H9 (cell line): Measurements from ENCODE around the gene GNB1L. TPM values are rescaled to one million over a fixed set of nuclear protein-coding genes. Genes with fewer than 3 reads are reported as not detected.

Source experiments
- DNase-seq: peaks from one replicate; pipeline ENCODE4 v3.0.0-alpha.2; 2017
- H2AFZ ChIP-seq: one replicate; pipeline ENCODE4 v1.6.1; 2013; ENCODE audit warnings: mild to moderate bottlenecking, low read length, control low read depth, moderate library complexity
- H2AK5ac ChIP-seq: 2 replicates; pipeline ENCODE4 v1.6.1; 2013; ENCODE audit warnings: low read length, control low read depth, mixed read lengths; ENCODE audit not compliant: insufficient read length
- H2BK120ac ChIP-seq: one replicate; pipeline ENCODE4 v1.6.1; 2013; ENCODE audit warnings: low read depth, mild to moderate bottlenecking, low read length, control low read depth, inconsistent platforms; ENCODE audit not compliant: poor library complexity, severe bottlenecking
- H2BK12ac ChIP-seq: 2 replicates; pipeline ENCODE4 v1.6.1; 2013; ENCODE audit warnings: low read length, control low read depth, mixed read lengths, low read depth; ENCODE audit not compliant: insufficient read length
- H2BK15ac ChIP-seq: 2 replicates; pipeline ENCODE4 v1.6.1; 2013; ENCODE audit warnings: low read depth, low read length, control low read depth
- H2BK20ac ChIP-seq: one replicate; pipeline ENCODE4 v1.6.1; 2013; ENCODE audit warnings: low read depth, mild to moderate bottlenecking, low read length, control low read depth, inconsistent platforms; ENCODE audit not compliant: poor library complexity, severe bottlenecking
- H2BK5ac ChIP-seq: 2 replicates; pipeline ENCODE4 v1.6.1; 2013; ENCODE audit warnings: low read length, control low read depth, mixed read lengths; ENCODE audit not compliant: insufficient read length
- H3K14ac ChIP-seq: 2 replicates; pipeline ENCODE4 v1.6.1; 2013; ENCODE audit warnings: low read length, control low read depth; ENCODE audit not compliant: insufficient read depth
- H3K18ac ChIP-seq: 2 replicates; pipeline ENCODE4 v1.6.1; 2013; ENCODE audit warnings: low read depth, mild to moderate bottlenecking, mixed read lengths, low read length, control low read depth; ENCODE audit not compliant: insufficient read length
- H3K23ac ChIP-seq: 2 replicates; pipeline ENCODE4 v1.6.1; 2013; ENCODE audit warnings: low read length, control low read depth, mixed read lengths, low read depth; ENCODE audit not compliant: insufficient read length
- H3K23me2 ChIP-seq: 2 replicates; pipeline ENCODE4 v1.6.1; 2013; ENCODE audit warnings: low read depth, mild to moderate bottlenecking, mixed read lengths, low read length, control low read depth; ENCODE audit not compliant: insufficient read length, poor library complexity, severe bottlenecking
- H3K27ac ChIP-seq: 2 replicates; pipeline ENCODE4 v1.5.1; 2013; ENCODE audit warnings: low read length, control low read depth, mixed read lengths, low read depth; ENCODE audit not compliant: insufficient read length
- H3K27me3 ChIP-seq: 2 replicates; pipeline ENCODE4 v1.6.1; 2013; ENCODE audit warnings: low read length, control low read depth, inconsistent platforms; ENCODE audit not compliant: insufficient read depth
- H3K4ac ChIP-seq: 2 replicates; pipeline ENCODE4 v1.6.1; 2013; ENCODE audit warnings: low read depth, mild to moderate bottlenecking, control low read depth, inconsistent platforms, low read length, moderate library complexity
- H3K4me1 ChIP-seq: 2 replicates; pipeline ENCODE4 v1.6.1; 2013; ENCODE audit warnings: low read length, control low read depth, inconsistent platforms; ENCODE audit not compliant: insufficient read depth
- H3K4me2 ChIP-seq: 2 replicates; pipeline ENCODE4 v1.6.1; 2013; ENCODE audit warnings: low read length, control low read depth, mixed read lengths; ENCODE audit not compliant: insufficient read length, insufficient read depth
- H3K56ac ChIP-seq: 2 replicates; pipeline ENCODE4 v1.6.1; 2013; ENCODE audit warnings: low read depth, mild to moderate bottlenecking, mixed read lengths, low read length, control low read depth; ENCODE audit not compliant: insufficient read length
- H3K79me1 ChIP-seq: 2 replicates; pipeline ENCODE4 v1.6.1; 2013; ENCODE audit warnings: low read depth, mild to moderate bottlenecking, moderate library complexity, low read length, control low read depth, inconsistent platforms; ENCODE audit not compliant: insufficient read depth, poor library complexity, severe bottlenecking
- H3K79me2 ChIP-seq: 2 replicates; pipeline ENCODE4 v1.6.1; 2013; ENCODE audit warnings: low read length, control low read depth, inconsistent platforms; ENCODE audit not compliant: insufficient read depth
- H3K9ac ChIP-seq: 2 replicates; pipeline ENCODE4 v1.6.1; 2013; ENCODE audit warnings: low read length, control low read depth, mixed read lengths; ENCODE audit not compliant: insufficient read length; ENCODE audit errors: extremely low read depth
- H3K9me3 ChIP-seq: one replicate; pipeline ENCODE4 v1.6.1; 2013; ENCODE audit warnings: low read depth, low read length, inconsistent platforms; ENCODE audit not compliant: control insufficient read depth
- H3T11ph ChIP-seq: one replicate; pipeline ENCODE4 v1.6.1; 2013; ENCODE audit warnings: mild to moderate bottlenecking, low read length, control low read depth, inconsistent platforms
- H4K20me1 ChIP-seq: one replicate; pipeline ENCODE4 v1.6.1; 2013; ENCODE audit not compliant: control insufficient read depth, insufficient read length, insufficient read depth
- H4K5ac ChIP-seq: 2 replicates; pipeline ENCODE4 v1.6.1; 2013; ENCODE audit warnings: low read depth, mild to moderate bottlenecking, mixed read lengths, low read length, control low read depth; ENCODE audit not compliant: insufficient read length
- H4K8ac ChIP-seq: replicated peaks from 2 replicates; pipeline ENCODE4 v1.6.1; 2013; ENCODE audit warnings: low read length, control low read depth, mixed read lengths, low read depth; ENCODE audit not compliant: insufficient read length
- H4K91ac ChIP-seq: 2 replicates; pipeline ENCODE4 v1.6.1; 2013; ENCODE audit warnings: low read depth, mild to moderate bottlenecking, moderate library complexity, mixed read lengths, low read length, control low read depth; ENCODE audit not compliant: insufficient read length
- H3K27ac Mint-ChIP-seq, 3 experiments: 2 replicates in 2 of 3; 3 replicates in 1 of 3; pipeline ENCODE4 v1.8.0; 2020 to 2021; ENCODE audit warnings: mixed read lengths in 3 of 3, mild to moderate bottlenecking in 1 of 3, moderate library complexity in 1 of 3
- H3K27me3 Mint-ChIP-seq: 2 replicates; pipeline ENCODE4 v1.8.0; 2021; ENCODE audit warnings: low read depth, mild to moderate bottlenecking, moderate library complexity, mixed read lengths
- H3K36me3 Mint-ChIP-seq, 3 experiments: 2 replicates in 2 of 3; 3 replicates in 1 of 3; pipeline ENCODE4 v1.8.0; 2020 to 2021; ENCODE audit warnings: low read depth in 3 of 3, mixed read lengths in 3 of 3; ENCODE audit not compliant: insufficient read depth in 1 of 3
- H3K4me1 Mint-ChIP-seq, 2 experiments: 2 replicates each; pipeline ENCODE4 v1.8.0; 2020; ENCODE audit warnings: mixed read lengths in 2 of 2
- H3K4me3 Mint-ChIP-seq, 2 experiments: 2 replicates in 1 of 2; 3 replicates in 1 of 2; pipeline ENCODE4 v1.8.0; 2020 to 2021; ENCODE audit warnings: mild to moderate bottlenecking in 2 of 2, mixed read lengths in 2 of 2, moderate library complexity in 1 of 2
- H3K9me3 Mint-ChIP-seq, 2 experiments: 2 replicates in 1 of 2; 3 replicates in 1 of 2; pipeline ENCODE4 v1.8.0; 2020; ENCODE audit warnings: mild to moderate bottlenecking in 2 of 2, mixed read lengths in 2 of 2, moderate library complexity in 1 of 2
- CTCF ChIP-seq: fragments of 200-600 bp; sonication (generic); conservative IDR thresholded peaks from 3 replicates; pipeline ENCODE4 v1.8.0; 2021; ENCODE audit warnings: antibody characterized with exemption, mild to moderate bottlenecking
- WGBS: extraction: QIAGEN DNeasy Blood & Tissue Kit; methylation state at CpG from one replicate; pipeline ENCODE4 v1.1.7; 2013; ENCODE audit warnings: missing lambda C conversion rate, low lambda C conversion rate, mixed read lengths; ENCODE audit not compliant: insufficient read length; ENCODE audit errors: extremely low coverage; 5-methylcytosine and 5-hydroxymethylcytosine counted together
- total RNA-seq: library from RNA; stranded (reverse); gene quantifications from 2 replicates; pipeline ENCODE4 v1.2.1, GENCODE V29; 2021

Gene GNB1L
- total RNA-seq, 1 experiment from 2014 or later = 22.4 TPM

- no peak overlapping the region for H4K8ac ChIP-seq
- H3K9me3 ChIP-seq = no peaks in the 10 kb centered on the region
- peaks cover 6 to 41% of the 10 kb centered on the region in 2 experiments for H3K4me1 Mint-ChIP-seq
- H3K79me1 ChIP-seq = no peaks in the 10 kb centered on the region
- WGBS = no CpG with 5 or more reads among the region's 36 CpGs
- H3K23me2 ChIP-seq = peaks cover 4% of the 10 kb centered on the region
- no peaks in the 10 kb centered on the region for H3K79me2 ChIP-seq
- H3K18ac ChIP-seq = no peak overlapping the region
- H4K91ac ChIP-seq = no peak overlapping the region
- no peak overlapping the region for H2BK15ac ChIP-seq
- TF ChIP-seq CTCF = no peak
- DNase-seq = no peak
- H3K23ac ChIP-seq = no peak overlapping the region
- no peak overlapping the region for H3T11ph ChIP-seq
- H2BK20ac ChIP-seq = no peak overlapping the region
- H2BK12ac ChIP-seq = no peak overlapping the region
- H2AK5ac ChIP-seq = no peak overlapping the region
- no peak overlapping the region for H3K9ac ChIP-seq
- H3K27me3 ChIP-seq = peaks cover 70% of the 10 kb centered on the region
- no peak overlapping the region for H3K27ac ChIP-seq
- no peak overlapping the region for H4K5ac ChIP-seq
- peaks cover 93% of the 10 kb centered on the region for H3K27me3 Mint-ChIP-seq
- H3K9me3 Mint-ChIP-seq = peaks cover 2 to 3% of the 10 kb centered on the region in 2 experiments; a peak in 1 of 5 replicates
- no peak overlapping the region for H3K4me2 ChIP-seq
- H3K4me1 ChIP-seq = peaks cover 4% of the 10 kb centered on the region; the same call in 1 of the 2 replicates
- H2BK120ac ChIP-seq = no peak overlapping the region
- H3K14ac ChIP-seq = no peak overlapping the region
- H2BK5ac ChIP-seq = no peak overlapping the region
- H4K20me1 ChIP-seq = peaks cover 3% of the 10 kb centered on the region
- H3K56ac ChIP-seq = no peak overlapping the region
- H3K36me3 Mint-ChIP-seq = peaks cover 0 to 3% (median 0%) of the 10 kb centered on the region in 3 experiments; a peak in 2 of 7 replicates
- no peak overlapping the region for H2AFZ ChIP-seq
- no peak overlapping the region for H3K4ac ChIP-seq
- H3K4me3 Mint-ChIP-seq = no peak overlapping the region
- H3K27ac Mint-ChIP-seq = no peak overlapping the region
Observed at GRCh38 chr22:19766240-19766510, 88.5 kb downstream of the GNB1L start.
